ENCODE data around the gene FBXO11. TPM values are rescaled to one million over a fixed set of nuclear protein-coding genes. Genes with fewer than 3 reads are reported as not detected.

Gene FBXO11
- polyA plus RNA-seq, 1 donor (not counting 4 experiments of a cell fraction or from before 2014, with no cell fraction given) = 45.5 TPM

GRCh38 chr2:47941936-47942335 lies 35.6 kb upstream of the FBXO11 start:
- Histone ChIP-seq H2AFZ (ENCODE audit: control insufficient read depth, low read length) (no peak overlapping the region), H3K4me2 (ENCODE audit: control insufficient read depth, extremely low read depth, insufficient read depth, low read depth, low read length) (no peak overlapping the region), H3K79me2 (ENCODE audit: control insufficient read depth, insufficient read depth, low read length) (no peaks in the 10 kb centered on the region), H4K20me1 (ENCODE audit: control insufficient read depth, extremely low read depth, insufficient read depth, low read length) (no peaks in the 10 kb centered on the region), H3K27ac (ENCODE audit: control insufficient read depth, insufficient read depth, low read length) (no peak overlapping the region), H3K9ac (ENCODE audit: control insufficient read depth, extremely low read depth, insufficient read depth, low read length) (no peak overlapping the region), H3K36me3 (ENCODE audit: control insufficient read depth in 2 of 2, extremely low read depth in 1 of 2, insufficient read depth in 2 of 2, low read length in 2 of 2) (no peaks in the 10 kb centered on the region), H3K4me1 (ENCODE audit: control insufficient read depth, extremely low read depth, insufficient read depth, low read length) (no peaks in the 10 kb centered on the region), H3K4me3 (ENCODE audit: control insufficient read depth in 2 of 3, extremely low read depth in 1 of 3, insufficient read depth in 2 of 3, low read depth in 1 of 3, low read length in 3 of 3) (no peak overlapping the region), H3K9me1 (ENCODE audit: control insufficient read depth, extremely low read depth, insufficient read depth, low read length) (no peaks in the 10 kb centered on the region), H3K27me3 (ENCODE audit: control insufficient read depth, extremely low read depth, insufficient read depth, low read length) (no peaks in the 10 kb centered on the region), H3K9me3 (ENCODE audit: control insufficient read depth, low read depth, low read length) (no peaks in the 10 kb centered on the region)
- dilution Hi-C loops (cut with MboI; ENCODE audit: extremely low pct_ligation_motif_present, low sequenced_read_pairs) = no loop called here
- no peak for FAIRE-seq
- no peak for DNase-seq (ENCODE audit: low read depth, low spot score)
- TF ChIP-seq EZH2 (IDR thresholded peaks at IDR 0.05; ENCODE audit: low read length) (no peak), CTCF (optimal IDR thresholded peaks at IDR 0.05 in 1 of 3, IDR thresholded peaks at IDR 0.05 in 1 of 3, conservative IDR thresholded peaks at IDR 0.05 in 1 of 3; ENCODE audit: extremely low read depth in 1 of 3, insufficient read depth in 2 of 3, low read length in 3 of 3) (no peak)

- H3K9me1 ChIP-seq (ENCODE audit: control insufficient read depth, extremely low read depth, insufficient read depth, low read length) = no peaks in the 10 kb centered on the region
- dilution Hi-C loops (cut with MboI; ENCODE audit: extremely low pct_ligation_motif_present, low sequenced_read_pairs) = no loop called here
- H3K79me2 ChIP-seq (ENCODE audit: control insufficient read depth, insufficient read depth, low read length) = no peaks in the 10 kb centered on the region
- no peak for TF ChIP-seq EZH2 (IDR thresholded peaks at IDR 0.05; ENCODE audit: low read length)
- no peak for TF ChIP-seq CTCF (optimal IDR thresholded peaks at IDR 0.05 in 1 of 3, IDR thresholded peaks at IDR 0.05 in 1 of 3, conservative IDR thresholded peaks at IDR 0.05 in 1 of 3; ENCODE audit: extremely low read depth in 1 of 3, insufficient read depth in 2 of 3, low read length in 3 of 3)
- H3K36me3 ChIP-seq (ENCODE audit: control insufficient read depth in 2 of 2, extremely low read depth in 1 of 2, insufficient read depth in 2 of 2, low read length in 2 of 2) = no peaks in the 10 kb centered on the region
- DNase-seq (ENCODE audit: low read depth, low spot score) (no peak), FAIRE-seq (no peak)
- no peak overlapping the region for H3K27ac ChIP-seq (ENCODE audit: control insufficient read depth, insufficient read depth, low read length)
- no peaks in the 10 kb centered on the region for H3K4me1 ChIP-seq (ENCODE audit: control insufficient read depth, extremely low read depth, insufficient read depth, low read length)
- no peaks in the 10 kb centered on the region for H3K9me3 ChIP-seq (ENCODE audit: control insufficient read depth, low read depth, low read length)
- no peak overlapping the region for H3K9ac ChIP-seq (ENCODE audit: control insufficient read depth, extremely low read depth, insufficient read depth, low read length)
- H2AFZ ChIP-seq (ENCODE audit: control insufficient read depth, low read length) = no peak overlapping the region
- H3K27me3 ChIP-seq (ENCODE audit: control insufficient read depth, extremely low read depth, insufficient read depth, low read length) = no peaks in the 10 kb centered on the region
- H3K4me3 ChIP-seq (ENCODE audit: control insufficient read depth in 2 of 3, extremely low read depth in 1 of 3, insufficient read depth in 2 of 3, low read depth in 1 of 3, low read length in 3 of 3) = no peak overlapping the region
- no peak overlapping the region for H3K4me2 ChIP-seq (ENCODE audit: control insufficient read depth, extremely low read depth, insufficient read depth, low read depth, low read length)
- H4K20me1 ChIP-seq (ENCODE audit: control insufficient read depth, extremely low read depth, insufficient read depth, low read length) = no peaks in the 10 kb centered on the region
Observed at GRCh38 chr2:47937677-47938076, 31.4 kb upstream of the FBXO11 start.
